Pancreas (tissue), 10 donors: ENCODE data around the gene MCRIP1. TPM values are rescaled to one million over a fixed set of nuclear protein-coding genes. Genes with fewer than 3 reads are reported as not detected.
A peak's percentile ranks its signal among the peaks of the same experiment; 100 is the strongest.

Experiments
- ATAC-seq, 4 donors: fragments of 200-7000 bp; cut with Tn5 transposase; one replicate each; pipeline versions ENCODE4 v1.8.0 to v1.9.1; 2020; ENCODE audit warnings: mild to moderate bottlenecking in 4 of 4, moderate library complexity in 4 of 4
- DNase-seq, 6 donors: peaks; one replicate each; pipeline ENCODE4 v3.0.0-alpha.2; 2020
- FAIRE-seq: peaks from 2 replicates; lab custom pipeline; 2012; peaks lifted over from hg19 to GRCh38; lab: Jason Lieb, UNC
- H3K27ac ChIP-seq, 4 donors: fragments of 200-600 bp; sonication (generic); 1 replicate in 3 of 4; 2 replicates in 1 of 4; pipeline versions ENCODE4 v1.5.0 to v1.8.0; 2020
- H3K27me3 ChIP-seq, 4 donors: fragments of 200-600 bp; one replicate each; pipeline ENCODE4 v1.8.0; 2021
- H3K36me3 ChIP-seq, 3 donors: fragments of 200-600 bp; sonication (generic) in 1 of 3; one replicate each; pipeline versions ENCODE4 v1.5.0 to v1.8.0; 2020 to 2021
- H3K4me1 ChIP-seq, 3 donors: fragments of 200-600 bp; one replicate each; pipeline ENCODE4 v1.8.0; 2021
- H3K4me3 ChIP-seq, 4 donors: fragments of 200-600 bp; sonication (generic) in 2 of 4; one replicate each; pipeline versions ENCODE4 v1.5.0 to v1.8.0; 2020 to 2021
- H3K9me3 ChIP-seq, 4 donors: fragments of 200-600 bp; one replicate each; pipeline ENCODE4 v1.8.0; 2021
- WGBS, 2 donors: extraction: QIAGEN DNeasy Blood & Tissue Kit; methylation state at CpG; one replicate each; pipeline ENCODE4 v1.1.7; 2013; 5-methylcytosine and 5-hydroxymethylcytosine counted together
- intact Hi-C, 3 donors: fragments of 100-400 bp; cut with DNase I; formaldehyde crosslinking; loops; one replicate each; pipeline versions ENCODE4 v1.11.1 to v1.14.2; 2022
- polyA plus RNA-seq, 2 donors: library from polyadenylated mRNA; stranded (reverse); fragments of 200-250 nt; gene quantifications; one replicate each; pipeline ENCODE4 v1.2.3, GENCODE V29; 2013
- total RNA-seq, 6 donors: library from RNA; stranded (reverse); fragmentation: NEBNext Ultra II Directional in 4 of 6; extraction: Animal tissue kit (Norgen Biotek cat#: 25700) in 4 of 6; gene quantifications; one replicate each; pipeline versions ENCODE4 v1.2.1 to v1.2.4, GENCODE V29; 2021 to 2023
- TF ChIP-seq, protein P1 (sequence below), 4 donors: fragments of 200-600 bp; sonication (generic) in 3 of 4; IDR thresholded peaks; one replicate each; pipeline versions ENCODE4 v1.5.0 to v1.8.0; 2021; ENCODE audit warnings: antibody characterized with exemption in 4 of 4
- donor health status: healthy with polysubstance abuse.
- donor health status: DM: no; HTN: no; CAD: no; lungs with moderate emphysema.
- donor health status: DM: no; HTN: no; CAD: no.
- donor health status: control.
- donor health status: control.
- donor health status: Bipolar disorder and iron deficiency.
- donor health status: DM: yes; HTN: yes; CAD: no.
- donor health status: DM: no; HTN: no; CAD: no.
- donor health status: DM: no; HTN: no; CAD: no.
- donor health status: DM: yes; HTN: yes; CAD: no.

The MCRIP1 gene
- total and polyA plus RNA-seq, 8 donors, result 28.9 to 203 (median 55.8) TPM

- peak overlapping the region; percentile 70 to 96 (median 80) for H3K27ac ChIP-seq
These were observed 32.8 kb upstream of the MCRIP1 start for GRCh38 chr17:81865733-81866439.

DNA sequence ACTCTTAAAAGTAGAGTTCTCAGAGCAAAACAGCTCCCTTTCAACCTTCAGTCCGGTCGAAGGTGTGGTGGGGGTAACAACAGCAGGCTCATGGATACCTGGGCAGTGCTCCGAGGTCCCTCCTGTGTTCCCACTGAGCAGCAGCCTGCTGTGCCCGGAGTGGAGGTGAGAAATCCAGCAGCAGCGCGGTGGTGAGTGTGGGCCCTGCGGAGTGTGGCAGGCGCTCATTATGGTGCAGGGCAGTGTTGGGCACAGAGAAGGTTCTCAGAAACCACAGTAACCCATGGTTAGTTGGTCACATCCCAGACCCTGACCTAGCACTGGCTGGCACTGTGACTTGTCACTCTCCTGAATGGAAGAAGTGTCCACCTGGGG, 32.3 kb upstream of the MCRIP1 start:
- no peak for DNase-seq
- Histone ChIP-seq H3K27me3 (no peaks in the 10 kb centered on the region), H3K27ac (peak overlapping the region; percentile 70 to 96 (median 78)), H3K4me1 (peaks cover 36 to 60% (median 39%) of the 10 kb centered on the region in 3 donors), H3K9me3 (no peaks in the 10 kb centered on the region), H3K36me3 (peaks cover 0 to 16% (median 10%) of the 10 kb centered on the region in 3 donors), H3K4me3 (no peak overlapping the region)
- TF ChIP-seq, protein P1, sequence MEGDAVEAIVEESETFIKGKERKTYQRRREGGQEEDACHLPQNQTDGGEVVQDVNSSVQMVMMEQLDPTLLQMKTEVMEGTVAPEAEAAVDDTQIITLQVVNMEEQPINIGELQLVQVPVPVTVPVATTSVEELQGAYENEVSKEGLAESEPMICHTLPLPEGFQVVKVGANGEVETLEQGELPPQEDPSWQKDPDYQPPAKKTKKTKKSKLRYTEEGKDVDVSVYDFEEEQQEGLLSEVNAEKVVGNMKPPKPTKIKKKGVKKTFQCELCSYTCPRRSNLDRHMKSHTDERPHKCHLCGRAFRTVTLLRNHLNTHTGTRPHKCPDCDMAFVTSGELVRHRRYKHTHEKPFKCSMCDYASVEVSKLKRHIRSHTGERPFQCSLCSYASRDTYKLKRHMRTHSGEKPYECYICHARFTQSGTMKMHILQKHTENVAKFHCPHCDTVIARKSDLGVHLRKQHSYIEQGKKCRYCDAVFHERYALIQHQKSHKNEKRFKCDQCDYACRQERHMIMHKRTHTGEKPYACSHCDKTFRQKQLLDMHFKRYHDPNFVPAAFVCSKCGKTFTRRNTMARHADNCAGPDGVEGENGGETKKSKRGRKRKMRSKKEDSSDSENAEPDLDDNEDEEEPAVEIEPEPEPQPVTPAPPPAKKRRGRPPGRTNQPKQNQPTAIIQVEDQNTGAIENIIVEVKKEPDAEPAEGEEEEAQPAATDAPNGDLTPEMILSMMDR (IDR thresholded peaks at IDR 0.05), result no peak
- ATAC-seq, result no peak
- 46 to 63% methylated on average over 8 of the region's 8 CpGs for WGBS, 2 donors
- FAIRE-seq, result no peak
- intact Hi-C loops, result no loop called here

More at GRCh38 chr17:81865733-81866439, 32.8 kb upstream of the MCRIP1 start:
- H3K4me1 ChIP-seq, result peaks cover 36 to 60% (median 39%) of the 10 kb centered on the region in 3 donors
- no peaks in the 10 kb centered on the region for H3K9me3 ChIP-seq
- peak overlapping the region in 1 of 4 donors; percentile 10 for H3K4me3 ChIP-seq
- WGBS, 2 donors, result 23 to 36% methylated on average over 16 to 18 of the region's 18 CpGs
- no peak for FAIRE-seq
- peaks cover 0 to 16% (median 10%) of the 10 kb centered on the region in 3 donors for H3K36me3 ChIP-seq
- peak; percentile 46 to 61 (median 53) for ATAC-seq
- DNase-seq, result peak; percentile 95 to 99 (median 98)
- TF ChIP-seq, protein P1 (IDR thresholded peaks at IDR 0.05), result no peak
- intact Hi-C loops, result no loop called here
- H3K27me3 ChIP-seq, result no peaks in the 10 kb centered on the region

DNA sequence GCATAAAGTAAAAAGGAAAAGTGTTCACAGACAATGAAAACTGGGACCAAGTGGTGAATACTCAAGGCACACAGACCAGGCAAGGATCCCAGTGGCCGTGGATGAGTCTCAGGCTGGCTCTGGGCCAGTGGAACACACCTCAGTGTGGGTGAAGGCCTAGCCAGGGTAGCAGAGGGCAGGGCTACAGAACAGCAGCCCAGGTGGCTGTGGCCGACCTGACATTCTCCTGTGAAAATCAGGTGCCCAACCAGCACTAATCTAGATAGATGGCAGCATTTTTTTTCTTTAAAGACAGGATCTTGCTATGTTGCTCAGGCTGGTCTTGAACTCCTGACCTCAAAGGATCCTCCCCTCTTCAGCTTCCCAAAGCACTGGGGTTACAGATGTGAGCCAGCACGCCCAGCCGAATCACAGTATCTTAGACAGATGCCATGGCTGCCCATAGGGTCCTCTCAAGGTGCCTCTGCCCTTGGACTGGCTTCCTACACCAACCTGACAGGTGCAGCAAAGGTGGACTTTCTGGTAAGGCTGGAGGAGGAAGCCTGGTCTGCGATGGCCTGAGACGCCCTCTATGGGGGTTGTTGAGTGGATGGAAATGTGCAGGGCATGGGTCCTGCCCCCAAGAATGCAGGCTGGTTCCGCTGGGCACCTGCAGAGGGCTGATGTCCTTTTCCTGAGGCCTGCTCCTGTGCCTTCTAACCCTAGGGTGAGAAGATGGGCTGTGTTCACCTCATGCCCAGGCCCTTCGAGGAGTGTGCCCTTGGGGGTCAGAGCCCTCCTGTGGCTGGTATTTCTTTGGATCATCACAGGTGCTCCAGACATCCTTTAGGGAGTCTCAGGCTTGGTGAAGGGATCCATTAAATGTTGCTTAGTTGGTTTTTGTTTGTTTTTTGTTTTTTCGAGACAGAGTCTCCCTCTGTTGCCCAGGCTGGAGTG, 31.0 kb upstream of the MCRIP1 start:
- peak in 4 of 6 donors; percentile 47 to 78 (median 62) for DNase-seq
- H3K27ac ChIP-seq, result peak overlapping the region in 3 of 4 donors; percentile 28 to 78 (median 33)

GRCh38 chr17:81863123-81863675, 30.1 kb upstream of the MCRIP1 start:
- H3K9me3 ChIP-seq, result no peaks in the 10 kb centered on the region
- FAIRE-seq (no peak), DNase-seq (peak in 2 of 6 donors; percentile 50 to 54), ATAC-seq (no peak)
- no peaks in the 10 kb centered on the region for H3K27me3 ChIP-seq
- H3K4me3 ChIP-seq, result peak overlapping the region in 2 of 4 donors; percentile 64 to 70
- WGBS, 2 donors, result 44 to 51% methylated on average over 6 of the region's 6 CpGs
- peaks cover 0 to 9% (median 8%) of the 10 kb centered on the region in 3 donors for H3K36me3 ChIP-seq
- intact Hi-C loops, result no loop called here
- peaks cover 27 to 51% (median 34%) of the 10 kb centered on the region in 3 donors for H3K4me1 ChIP-seq
- TF ChIP-seq, protein P1 (IDR thresholded peaks at IDR 0.05), result no peak
- peak overlapping the region; percentile 91 to 98 (median 96) for H3K27ac ChIP-seq

More for the DNA sequence above, 31.0 kb upstream of the MCRIP1 start:
- H3K4me3 ChIP-seq, result peak overlapping the region in 1 of 4 donors; percentile 64
- 44 to 56% methylated on average over 9 of the region's 9 CpGs for WGBS, 2 donors
- intact Hi-C loops, result no loop called here
- no peak for ATAC-seq
- H3K9me3 ChIP-seq, result no peaks in the 10 kb centered on the region
- peaks cover 0 to 11% (median 10%) of the 10 kb centered on the region in 3 donors for H3K36me3 ChIP-seq
- no peaks in the 10 kb centered on the region for H3K27me3 ChIP-seq
- TF ChIP-seq, protein P1 (IDR thresholded peaks at IDR 0.05), result no peak
- no peak for FAIRE-seq
- H3K4me1 ChIP-seq, result peaks cover 31 to 52% (median 36%) of the 10 kb centered on the region in 3 donors
